IMR-90 (cell line): ENCODE results near the gene LAGE3.

Source experiments
- FOS ChIP-seq: fragments of 150-350 bp; IDR thresholded peaks from 2 replicates; pipeline ENCODE4 v1.6.1; 2016; ENCODE audit warnings: low read depth, low read length
- MAFK ChIP-seq: IDR thresholded peaks from 2 replicates; pipeline ENCODE4 v1.6.1; 2012; ENCODE audit warnings: low read depth, low read length, improper control_type of control experiment
- MAZ ChIP-seq: IDR thresholded peaks from 2 replicates; pipeline ENCODE4 v1.6.1; 2012; ENCODE audit warnings: low read depth, mild to moderate bottlenecking, low read length, improper control_type of control experiment, moderate library complexity, borderline replicate concordance
- MXI1 ChIP-seq: IDR thresholded peaks from 2 replicates; pipeline ENCODE4 v1.6.1; 2012; ENCODE audit warnings: low read depth, mild to moderate bottlenecking, low read length, moderate library complexity, borderline replicate concordance
- POLR2A ChIP-seq: IDR thresholded peaks from 2 replicates; pipeline ENCODE4 v1.6.1; 2012; ENCODE audit warnings: mild to moderate bottlenecking, low read depth, low read length
- RAD21 ChIP-seq: IDR thresholded peaks from 2 replicates; pipeline ENCODE4 v1.6.1; 2012; ENCODE audit warnings: low read length, improper control_type of control experiment
- RCOR1 ChIP-seq: IDR thresholded peaks from 2 replicates; pipeline ENCODE4 v1.6.1; 2012; ENCODE audit warnings: mild to moderate bottlenecking, low read length, improper control_type of control experiment; ENCODE audit not compliant: insufficient replicate concordance
- RFX5 ChIP-seq: IDR thresholded peaks from 2 replicates; pipeline ENCODE4 v1.8.0; 2012; ENCODE audit warnings: low read depth, mild to moderate bottlenecking, low read length, moderate library complexity
- SMC3 ChIP-seq: fragments of 150-350 bp; IDR thresholded peaks from 2 replicates; pipeline ENCODE4 v1.6.1; 2016; ENCODE audit warnings: low read depth, mild to moderate bottlenecking, antibody characterized with exemption, low read length, moderate library complexity
- TF ChIP-seq, protein P1 (sequence below): fragments of 150-350 bp; IDR thresholded peaks from 2 replicates; pipeline ENCODE4 v1.6.1; 2017; ENCODE audit warnings: mild to moderate bottlenecking, antibody characterized with exemption, low read length, low read depth
- TF ChIP-seq, protein P2 (sequence below): fragments of 150-350 bp; IDR thresholded peaks from 2 replicates; pipeline ENCODE4 v1.6.1; 2016; ENCODE audit warnings: low read depth, mild to moderate bottlenecking, low read length, moderate library complexity, borderline replicate concordance
- TF ChIP-seq, protein P3 (sequence below): conservative IDR thresholded peaks from 2 replicates; pipeline ENCODE4 v1.5.1; 2012; ENCODE audit warnings: mild to moderate bottlenecking, low read depth, low read length, improper control_type of control experiment

DNA sequence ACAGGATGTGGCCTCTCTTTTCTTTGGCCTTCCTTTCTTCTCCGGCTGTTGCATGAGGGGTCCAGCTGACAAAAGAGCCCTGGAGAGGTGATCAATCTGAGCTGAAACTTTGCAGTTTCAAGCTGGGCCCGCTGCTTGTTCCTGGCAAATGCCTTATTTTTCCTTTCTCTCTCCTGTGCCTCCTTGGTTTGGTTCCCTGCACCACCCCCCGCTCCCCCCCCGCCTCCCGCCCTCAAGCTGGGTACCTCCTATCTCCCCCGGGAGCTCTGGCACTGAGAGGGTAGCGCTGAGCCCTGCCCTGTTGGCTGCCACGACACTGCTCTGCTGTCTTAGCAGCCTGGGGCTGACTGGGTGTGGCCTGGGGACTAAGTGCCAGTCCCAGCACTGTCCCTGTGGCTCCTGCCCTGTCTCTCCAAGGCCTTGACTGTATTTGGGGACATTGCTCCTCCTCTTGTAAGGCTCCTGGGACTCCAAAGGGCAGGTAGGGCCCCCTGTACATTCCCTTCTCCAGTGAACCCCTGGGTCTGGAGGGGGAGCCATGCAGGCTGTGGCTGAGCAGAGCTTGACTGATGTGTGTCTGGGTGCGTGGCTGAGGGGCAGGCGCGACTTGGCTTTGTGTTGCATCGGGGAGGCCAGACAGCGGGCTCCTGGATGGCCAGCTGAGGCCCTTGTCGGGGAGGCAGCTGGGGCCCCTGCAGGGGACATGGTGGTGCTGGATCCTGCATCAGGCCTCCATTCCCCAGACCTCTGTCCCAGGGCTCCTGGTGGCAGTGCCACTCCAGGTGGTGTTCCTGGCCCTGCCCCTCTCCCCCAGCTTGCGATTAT, 19.9 kb downstream of the LAGE3 start:
- TF ChIP-seq MAZ (no peak), RFX5 (no peak), POLR2A (no peak), RAD21 (no peak), SMC3 (no peak), MAFK (no peak), RCOR1 (no peak), FOS (no peak), MXI1 (no peak)
- TF ChIP-seq, protein P1, sequence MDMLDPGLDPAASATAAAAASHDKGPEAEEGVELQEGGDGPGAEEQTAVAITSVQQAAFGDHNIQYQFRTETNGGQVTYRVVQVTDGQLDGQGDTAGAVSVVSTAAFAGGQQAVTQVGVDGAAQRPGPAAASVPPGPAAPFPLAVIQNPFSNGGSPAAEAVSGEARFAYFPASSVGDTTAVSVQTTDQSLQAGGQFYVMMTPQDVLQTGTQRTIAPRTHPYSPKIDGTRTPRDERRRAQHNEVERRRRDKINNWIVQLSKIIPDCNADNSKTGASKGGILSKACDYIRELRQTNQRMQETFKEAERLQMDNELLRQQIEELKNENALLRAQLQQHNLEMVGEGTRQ: no peak
- TF ChIP-seq, protein P2, sequence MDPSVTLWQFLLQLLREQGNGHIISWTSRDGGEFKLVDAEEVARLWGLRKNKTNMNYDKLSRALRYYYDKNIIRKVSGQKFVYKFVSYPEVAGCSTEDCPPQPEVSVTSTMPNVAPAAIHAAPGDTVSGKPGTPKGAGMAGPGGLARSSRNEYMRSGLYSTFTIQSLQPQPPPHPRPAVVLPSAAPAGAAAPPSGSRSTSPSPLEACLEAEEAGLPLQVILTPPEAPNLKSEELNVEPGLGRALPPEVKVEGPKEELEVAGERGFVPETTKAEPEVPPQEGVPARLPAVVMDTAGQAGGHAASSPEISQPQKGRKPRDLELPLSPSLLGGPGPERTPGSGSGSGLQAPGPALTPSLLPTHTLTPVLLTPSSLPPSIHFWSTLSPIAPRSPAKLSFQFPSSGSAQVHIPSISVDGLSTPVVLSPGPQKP: no peak
- TF ChIP-seq, protein P3, sequence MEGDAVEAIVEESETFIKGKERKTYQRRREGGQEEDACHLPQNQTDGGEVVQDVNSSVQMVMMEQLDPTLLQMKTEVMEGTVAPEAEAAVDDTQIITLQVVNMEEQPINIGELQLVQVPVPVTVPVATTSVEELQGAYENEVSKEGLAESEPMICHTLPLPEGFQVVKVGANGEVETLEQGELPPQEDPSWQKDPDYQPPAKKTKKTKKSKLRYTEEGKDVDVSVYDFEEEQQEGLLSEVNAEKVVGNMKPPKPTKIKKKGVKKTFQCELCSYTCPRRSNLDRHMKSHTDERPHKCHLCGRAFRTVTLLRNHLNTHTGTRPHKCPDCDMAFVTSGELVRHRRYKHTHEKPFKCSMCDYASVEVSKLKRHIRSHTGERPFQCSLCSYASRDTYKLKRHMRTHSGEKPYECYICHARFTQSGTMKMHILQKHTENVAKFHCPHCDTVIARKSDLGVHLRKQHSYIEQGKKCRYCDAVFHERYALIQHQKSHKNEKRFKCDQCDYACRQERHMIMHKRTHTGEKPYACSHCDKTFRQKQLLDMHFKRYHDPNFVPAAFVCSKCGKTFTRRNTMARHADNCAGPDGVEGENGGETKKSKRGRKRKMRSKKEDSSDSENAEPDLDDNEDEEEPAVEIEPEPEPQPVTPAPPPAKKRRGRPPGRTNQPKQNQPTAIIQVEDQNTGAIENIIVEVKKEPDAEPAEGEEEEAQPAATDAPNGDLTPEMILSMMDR: no peak
